HEK293 (cell line): ENCODE measurements around the gene PFN1.

Experiments used
- CTCF ChIA-PET: fragments of 350-600 bp; formaldehyde crosslinking; extraction: SDS; loops from one replicate; lab custom pipeline; 2021; ENCODE audit warnings: antibody characterized with exemption; lab: Yijun Ruan, JAX
- POLR2A ChIA-PET: fragments of 300-600 bp; formaldehyde crosslinking; extraction: SDS; loops from one replicate; lab custom pipeline; 2020; ENCODE audit warnings: antibody characterized with exemption, inconsistent platforms; lab: Yijun Ruan, JAX
- H3K27ac ChIP-seq: fragments of 200-500 bp; sonication (Bioruptor generic); 2 replicates; pipeline ENCODE4 v1.5.1; 2014; ENCODE audit warnings: low read depth, low read length, control low read depth, inconsistent platforms; ENCODE audit errors: extremely low read depth
- H3K36me3 ChIP-seq, 2 experiments: fragments of 200-500 bp in 1 of 2; sonication (Bioruptor generic) in 1 of 2; 1 replicate in 1 of 2; 2 replicates in 1 of 2; pipeline ENCODE4 v1.5.1; 2014 to 2017; ENCODE audit warnings: inconsistent platforms in 2 of 2, low read length in 2 of 2; ENCODE audit not compliant: control insufficient read depth in 2 of 2, insufficient read depth in 1 of 2
- H3K4me1 ChIP-seq: fragments of 200-500 bp; sonication (Bioruptor generic); 2 replicates; pipeline ENCODE4 v1.5.1; 2014; ENCODE audit warnings: mild to moderate bottlenecking, low read length, inconsistent platforms; ENCODE audit not compliant: control insufficient read depth, insufficient read depth
- H3K4me3 ChIP-seq: 2 replicates; pipeline ENCODE4 v1.5.1; 2011; ENCODE audit warnings: low read depth, mild to moderate bottlenecking, control low read depth, low read length, moderate library complexity
- H3K9me3 ChIP-seq: fragments of 200-500 bp; sonication (Bioruptor generic); 2 replicates; pipeline ENCODE4 v1.5.1; 2014; ENCODE audit warnings: low read depth, low read length, inconsistent platforms; ENCODE audit not compliant: control insufficient read depth, insufficient read depth
- EGR2 ChIP-seq: fragments of 450-650 bp; formaldehyde crosslinking; IDR thresholded peaks from 2 replicates; pipeline ENCODE4 v1.5.1; 2016; ENCODE audit warnings: low read depth, missing biosample characterization, missing genetic modification characterization
- GFI1B ChIP-seq: fragments of 450-650 bp; formaldehyde crosslinking; IDR thresholded peaks from 2 replicates; pipeline ENCODE4 v1.5.1; 2016; ENCODE audit warnings: missing biosample characterization, missing genetic modification characterization
- IKZF3 ChIP-seq: fragments of 450-650 bp; IDR thresholded peaks from 2 replicates; pipeline ENCODE4 v1.5.0; 2018; ENCODE audit warnings: missing biosample characterization, mild to moderate bottlenecking, missing genetic modification characterization, moderate library complexity
- KLF1 ChIP-seq: fragments of 450-650 bp; formaldehyde crosslinking; IDR thresholded peaks from 2 replicates; pipeline ENCODE4 v1.5.1; 2016; ENCODE audit warnings: missing biosample characterization, missing genetic modification characterization
- PATZ1 ChIP-seq: fragments of 450-650 bp; formaldehyde crosslinking; IDR thresholded peaks from 2 replicates; pipeline ENCODE4 v1.5.1; 2016; ENCODE audit warnings: missing biosample characterization, missing genetic modification characterization
- PRDM10 ChIP-seq: fragments of 450-650 bp; formaldehyde crosslinking; IDR thresholded peaks from 2 replicates; pipeline ENCODE4 v1.5.1; 2016; ENCODE audit warnings: missing biosample characterization, missing genetic modification characterization
- SP2 ChIP-seq: fragments of 450-650 bp; formaldehyde crosslinking; IDR thresholded peaks from 2 replicates; pipeline ENCODE4 v1.5.1; 2016; ENCODE audit warnings: missing biosample characterization, missing genetic modification characterization
- SP3 ChIP-seq: fragments of 450-650 bp; formaldehyde crosslinking; IDR thresholded peaks from 2 replicates; pipeline ENCODE4 v1.5.1; 2016; ENCODE audit warnings: missing biosample characterization, missing genetic modification characterization
- TCF7L2 ChIP-seq: IDR thresholded peaks from 2 replicates; pipeline ENCODE4 v1.6.1; 2011; ENCODE audit warnings: low read depth, mild to moderate bottlenecking, inconsistent platforms, low read length, moderate library complexity, borderline replicate concordance
- ZBTB17 ChIP-seq: fragments of 450-650 bp; formaldehyde crosslinking; IDR thresholded peaks from 2 replicates; pipeline ENCODE4 v1.5.1; 2016; ENCODE audit warnings: missing biosample characterization, missing genetic modification characterization
- ZBTB21 ChIP-seq: fragments of 450-650 bp; formaldehyde crosslinking; IDR thresholded peaks from 2 replicates; pipeline ENCODE4 v1.5.1; 2017; ENCODE audit warnings: missing biosample characterization, missing genetic modification characterization
- ZBTB48 ChIP-seq: fragments of 450-650 bp; formaldehyde crosslinking; IDR thresholded peaks from 2 replicates; pipeline ENCODE4 v1.5.1; 2016; ENCODE audit warnings: missing biosample characterization, missing genetic modification characterization
- ZBTB8A ChIP-seq: fragments of 450-650 bp; formaldehyde crosslinking; IDR thresholded peaks from 2 replicates; pipeline ENCODE4 v1.5.1; 2016; ENCODE audit warnings: missing biosample characterization, missing genetic modification characterization
- ZFP69B ChIP-seq: fragments of 450-650 bp; formaldehyde crosslinking; IDR thresholded peaks from 2 replicates; pipeline ENCODE4 v1.5.1; 2016; ENCODE audit warnings: missing biosample characterization, missing genetic modification characterization
- ZIC2 ChIP-seq: fragments of 450-650 bp; formaldehyde crosslinking; IDR thresholded peaks from 2 replicates; pipeline ENCODE4 v1.5.1; 2016; ENCODE audit warnings: missing biosample characterization, missing genetic modification characterization
- ZNF335 ChIP-seq: fragments of 450-650 bp; formaldehyde crosslinking; conservative IDR thresholded peaks from 2 replicates; pipeline ENCODE4 v1.5.1; 2016; ENCODE audit warnings: missing biosample characterization, missing genetic modification characterization
- ZNF341 ChIP-seq: fragments of 450-650 bp; formaldehyde crosslinking; IDR thresholded peaks from 2 replicates; pipeline ENCODE4; 2016; ENCODE audit warnings: low read depth, missing biosample characterization, missing genetic modification characterization
- ZNF394 ChIP-seq: fragments of 450-650 bp; formaldehyde crosslinking; IDR thresholded peaks from 2 replicates; pipeline ENCODE4 v1.5.1; 2016; ENCODE audit warnings: missing biosample characterization, missing genetic modification characterization, mild to moderate bottlenecking, moderate library complexity, borderline replicate concordance
- ZNF423 ChIP-seq: fragments of 450-650 bp; formaldehyde crosslinking; IDR thresholded peaks from 2 replicates; pipeline ENCODE4 v1.5.1; 2016; ENCODE audit warnings: missing biosample characterization, missing genetic modification characterization
- ZNF501 ChIP-seq: fragments of 450-650 bp; formaldehyde crosslinking; IDR thresholded peaks from 2 replicates; pipeline ENCODE4 v1.5.1; 2016; ENCODE audit warnings: missing biosample characterization, missing genetic modification characterization
- ZNF561 ChIP-seq: fragments of 450-650 bp; IDR thresholded peaks from 2 replicates; pipeline ENCODE4 v1.5.1; 2018; ENCODE audit warnings: missing biosample characterization, missing genetic modification characterization, borderline replicate concordance
- ZNF600 ChIP-seq: fragments of 450-650 bp; formaldehyde crosslinking; IDR thresholded peaks from 2 replicates; pipeline ENCODE4 v1.5.1; 2016; ENCODE audit warnings: missing biosample characterization, missing genetic modification characterization
- ZNF629 ChIP-seq: fragments of 450-650 bp; formaldehyde crosslinking; IDR thresholded peaks from 2 replicates; pipeline ENCODE4 v1.5.1; 2017; ENCODE audit warnings: missing biosample characterization, missing genetic modification characterization
- ZNF747 ChIP-seq: fragments of 450-650 bp; formaldehyde crosslinking; IDR thresholded peaks from 2 replicates; pipeline ENCODE4 v1.5.1; 2016; ENCODE audit warnings: missing biosample characterization, missing genetic modification characterization
- ZNF76 ChIP-seq: fragments of 450-650 bp; formaldehyde crosslinking; IDR thresholded peaks from 2 replicates; pipeline ENCODE4; 2016; ENCODE audit warnings: low read depth, missing biosample characterization, missing genetic modification characterization, borderline replicate concordance
- TF ChIP-seq, protein P1 (sequence below): fragments of 450-650 bp; formaldehyde crosslinking; IDR thresholded peaks from 2 replicates; pipeline ENCODE4 v1.5.1; 2016; ENCODE audit warnings: missing biosample characterization, missing genetic modification characterization
- TF ChIP-seq, protein P2 (sequence below): fragments of 450-650 bp; formaldehyde crosslinking; IDR thresholded peaks from 2 replicates; pipeline ENCODE4 v1.5.1; 2017; ENCODE audit warnings: missing biosample characterization, mild to moderate bottlenecking, missing genetic modification characterization, moderate library complexity

The PFN1 gene

GRCh38 chr17:4966844-4967538 lies 18.7 kb upstream of the PFN1 start:
- ChIA-PET POLR2A (interaction anchor here (0.6 to 11.3 kb wide), 28 partner anchors 11 to 299 kb away, joined by 3 to 358 read pairs (median 4); partner anchors contain the start of genes CAMTA2, ENO3, GP1BA and INCA1), CTCF (interaction anchor here (0.5 to 4.0 kb wide), 14 partner anchors 10 to 312 kb away, joined by 3 to 22 read pairs (median 5); partner anchors contain the start of gene CAMTA2)
- peaks cover 15% of the 10 kb centered on the region for H3K4me1 ChIP-seq
- peak overlapping the region; percentile 97 for H3K27ac ChIP-seq
- H3K9me3 ChIP-seq = peaks cover 3% of the 10 kb centered on the region; the same call in 1 of the 2 replicates
- H3K4me3 ChIP-seq = peak overlapping the region; percentile 70
- peaks cover 24 to 32% of the 10 kb centered on the region in 2 experiments for H3K36me3 ChIP-seq
- TF ChIP-seq ZBTB8A (tag by site-specific recombination) (peak; percentile 95), ZNF629 (tag by site-specific recombination) (peak; percentile 40), ZBTB21 (peak; percentile 38; the same call in 1 of the 2 replicates), ZNF341 (tag by site-specific recombination) (peak; percentile 7), TCF7L2 (no peak), ZNF335 (no peak; the same call in 1 of the 2 replicates), ZNF747 (tag by site-specific recombination) (no peak), ZNF501 (peak; percentile 61; the same call in 1 of the 2 replicates), ZNF561 (tag by site-specific recombination) (peak; percentile 86), SP2 (tag by site-specific recombination) (peak; percentile 100), ZNF423 (peak; percentile 77; the same call in 1 of the 2 replicates), ZNF76 (tag by site-specific recombination) (peak; percentile 77), GFI1B (0 out of 2 replicates have a peak, but pooled peaks have one; percentile 21), ZFP69B (peak; percentile 48; the same call in 1 of the 2 replicates), ZIC2 (tag by site-specific recombination) (peak; percentile 91), KLF1 (tag by site-specific recombination) (peak; percentile 86), PRDM10 (tag by site-specific recombination) (peak; percentile 77), ZNF600 (peak; percentile 72), EGR2 (tag by site-specific recombination) (no peak), SP3 (tag by site-specific recombination) (peak; percentile 79), ZBTB48 (tag by site-specific recombination) (peak; percentile 91), PATZ1 (tag by site-specific recombination) (peak; percentile 75), ZNF394 (tag by site-specific recombination) (peak; percentile 96), IKZF3 (tag by site-specific recombination) (peak; percentile 83), ZBTB17 (tag by site-specific recombination) (peak; percentile 95)
- TF ChIP-seq, protein P1, sequence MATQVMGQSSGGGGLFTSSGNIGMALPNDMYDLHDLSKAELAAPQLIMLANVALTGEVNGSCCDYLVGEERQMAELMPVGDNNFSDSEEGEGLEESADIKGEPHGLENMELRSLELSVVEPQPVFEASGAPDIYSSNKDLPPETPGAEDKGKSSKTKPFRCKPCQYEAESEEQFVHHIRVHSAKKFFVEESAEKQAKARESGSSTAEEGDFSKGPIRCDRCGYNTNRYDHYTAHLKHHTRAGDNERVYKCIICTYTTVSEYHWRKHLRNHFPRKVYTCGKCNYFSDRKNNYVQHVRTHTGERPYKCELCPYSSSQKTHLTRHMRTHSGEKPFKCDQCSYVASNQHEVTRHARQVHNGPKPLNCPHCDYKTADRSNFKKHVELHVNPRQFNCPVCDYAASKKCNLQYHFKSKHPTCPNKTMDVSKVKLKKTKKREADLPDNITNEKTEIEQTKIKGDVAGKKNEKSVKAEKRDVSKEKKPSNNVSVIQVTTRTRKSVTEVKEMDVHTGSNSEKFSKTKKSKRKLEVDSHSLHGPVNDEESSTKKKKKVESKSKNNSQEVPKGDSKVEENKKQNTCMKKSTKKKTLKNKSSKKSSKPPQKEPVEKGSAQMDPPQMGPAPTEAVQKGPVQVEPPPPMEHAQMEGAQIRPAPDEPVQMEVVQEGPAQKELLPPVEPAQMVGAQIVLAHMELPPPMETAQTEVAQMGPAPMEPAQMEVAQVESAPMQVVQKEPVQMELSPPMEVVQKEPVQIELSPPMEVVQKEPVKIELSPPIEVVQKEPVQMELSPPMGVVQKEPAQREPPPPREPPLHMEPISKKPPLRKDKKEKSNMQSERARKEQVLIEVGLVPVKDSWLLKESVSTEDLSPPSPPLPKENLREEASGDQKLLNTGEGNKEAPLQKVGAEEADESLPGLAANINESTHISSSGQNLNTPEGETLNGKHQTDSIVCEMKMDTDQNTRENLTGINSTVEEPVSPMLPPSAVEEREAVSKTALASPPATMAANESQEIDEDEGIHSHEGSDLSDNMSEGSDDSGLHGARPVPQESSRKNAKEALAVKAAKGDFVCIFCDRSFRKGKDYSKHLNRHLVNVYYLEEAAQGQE (tag by site-specific recombination) = 0 out of 2 replicates have a peak, but pooled peaks have one; percentile 29
- TF ChIP-seq, protein P2, sequence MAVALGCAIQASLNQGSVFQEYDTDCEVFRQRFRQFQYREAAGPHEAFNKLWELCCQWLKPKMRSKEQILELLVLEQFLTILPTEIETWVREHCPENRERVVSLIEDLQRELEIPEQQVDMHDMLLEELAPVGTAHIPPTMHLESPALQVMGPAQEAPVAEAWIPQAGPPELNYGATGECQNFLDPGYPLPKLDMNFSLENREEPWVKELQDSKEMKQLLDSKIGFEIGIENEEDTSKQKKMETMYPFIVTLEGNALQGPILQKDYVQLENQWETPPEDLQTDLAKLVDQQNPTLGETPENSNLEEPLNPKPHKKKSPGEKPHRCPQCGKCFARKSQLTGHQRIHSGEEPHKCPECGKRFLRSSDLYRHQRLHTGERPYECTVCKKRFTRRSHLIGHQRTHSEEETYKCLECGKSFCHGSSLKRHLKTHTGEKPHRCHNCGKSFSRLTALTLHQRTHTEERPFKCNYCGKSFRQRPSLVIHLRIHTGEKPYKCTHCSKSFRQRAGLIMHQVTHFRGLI (tag by site-specific recombination) = peak; percentile 73
